Nephron (organoid): Measurements from ENCODE around the gene SART1.

Source experiments
- H3K27ac Mint-ChIP-seq, 3 experiments: 2 replicates each; pipeline ENCODE4 v1.8.0; 2020; ENCODE audit warnings: mixed read lengths in 3 of 3, mild to moderate bottlenecking in 2 of 3, moderate library complexity in 1 of 3
- H3K27me3 Mint-ChIP-seq: 2 replicates; pipeline ENCODE4 v1.8.0; 2021; ENCODE audit warnings: low read depth, mild to moderate bottlenecking, moderate library complexity, mixed read lengths
- H3K36me3 Mint-ChIP-seq: 2 replicates; pipeline ENCODE4 v1.8.0; 2020; ENCODE audit warnings: low read depth, mixed read lengths
- H3K4me1 Mint-ChIP-seq: 2 replicates; pipeline ENCODE4 v1.8.0; 2020; ENCODE audit warnings: mixed read lengths
- H3K4me3 Mint-ChIP-seq, 3 experiments: 2 replicates each; pipeline ENCODE4 v1.8.0; 2020; ENCODE audit warnings: mild to moderate bottlenecking in 3 of 3, mixed read lengths in 3 of 3, moderate library complexity in 2 of 3
- H3K9me3 Mint-ChIP-seq: 2 replicates; pipeline ENCODE4 v1.8.0; 2020; ENCODE audit warnings: mixed read lengths
- CTCF ChIP-seq, 3 experiments: fragments of 200-600 bp; sonication (generic); IDR thresholded peaks; one replicate each; pipeline ENCODE4 v1.5.0; 2021; ENCODE audit warnings: antibody characterized with exemption in 3 of 3; ENCODE audit not compliant: unreplicated experiment in 3 of 3

The SART1 gene

GRCh38 chr11:65954771-65955170 lies 6.8 kb upstream of the SART1 start:
- Mint-ChIP-seq H3K4me3 (no peak overlapping the region), H3K9me3 (no peaks in the 10 kb centered on the region), H3K27me3 (peaks cover 8% of the 10 kb centered on the region), H3K27ac (no peak overlapping the region), H3K4me1 (no peaks in the 10 kb centered on the region), H3K36me3 (no peaks in the 10 kb centered on the region)
- TF ChIP-seq CTCF (IDR thresholded peaks at IDR 0.05; ENCODE audit: unreplicated experiment in 3 of 3) = no peak

- Mint-ChIP-seq H3K4me1 (peaks cover 19% of the 10 kb centered on the region), H3K4me3 (peak overlapping the region in 1 of 3 experiments; percentile 23), H3K36me3 (peaks cover 11% of the 10 kb centered on the region), H3K27ac (no peak overlapping the region), H3K27me3 (no peaks in the 10 kb centered on the region), H3K9me3 (no peaks in the 10 kb centered on the region)
- no peak for TF ChIP-seq CTCF (IDR thresholded peaks at IDR 0.05; ENCODE audit: unreplicated experiment in 3 of 3)
Measured at GRCh38 chr11:65958291-65958690, 3.2 kb upstream of the SART1 start.

- Mint-ChIP-seq H3K27ac (no peak overlapping the region), H3K27me3 (no peaks in the 10 kb centered on the region), H3K4me1 (peaks cover 23% of the 10 kb centered on the region), H3K4me3 (peak overlapping the region in 2 of 3 experiments; percentile 4 to 85), H3K36me3 (peaks cover 11% of the 10 kb centered on the region), H3K9me3 (no peaks in the 10 kb centered on the region)
- TF ChIP-seq CTCF (IDR thresholded peaks at IDR 0.05; ENCODE audit: unreplicated experiment in 3 of 3) = no peak
Measured at GRCh38 chr11:65958774-65959420, 2.6 kb upstream of the SART1 start.

GRCh38 chr11:65960824-65961266 lies 689 bp upstream of the SART1 start:
- Mint-ChIP-seq H3K4me3 (peak overlapping the region; percentile 93 to 99 (median 98)), H3K36me3 (peaks cover 24% of the 10 kb centered on the region), H3K4me1 (peaks cover 25% of the 10 kb centered on the region), H3K9me3 (no peaks in the 10 kb centered on the region), H3K27ac (peak overlapping the region; percentile 95 to 99 (median 99)), H3K27me3 (no peaks in the 10 kb centered on the region)
- TF ChIP-seq CTCF (IDR thresholded peaks at IDR 0.05; ENCODE audit: unreplicated experiment in 3 of 3) = no peak

GRCh38 chr11:65962141-65962564 lies 619 bp downstream of the SART1 start:
- peak overlapping the region in 2 of 3 experiments; percentile 24 to 55 for H3K27ac Mint-ChIP-seq
- H3K4me1 Mint-ChIP-seq = peaks cover 25% of the 10 kb centered on the region
- peak overlapping the region; percentile 93 to 99 (median 98) for H3K4me3 Mint-ChIP-seq
- H3K9me3 Mint-ChIP-seq = no peaks in the 10 kb centered on the region
- H3K36me3 Mint-ChIP-seq = peaks cover 28% of the 10 kb centered on the region
- no peak for TF ChIP-seq CTCF (IDR thresholded peaks at IDR 0.05; ENCODE audit: unreplicated experiment in 3 of 3)
- no peaks in the 10 kb centered on the region for H3K27me3 Mint-ChIP-seq

- Mint-ChIP-seq H3K4me1 (peaks cover 35% of the 10 kb centered on the region), H3K27ac (no peak overlapping the region), H3K36me3 (peaks cover 45% of the 10 kb centered on the region), H3K27me3 (no peaks in the 10 kb centered on the region), H3K9me3 (no peaks in the 10 kb centered on the region), H3K4me3 (peak overlapping the region in 1 of 3 experiments; percentile 74)
- TF ChIP-seq CTCF (IDR thresholded peaks at IDR 0.05; ENCODE audit: unreplicated experiment in 3 of 3) = no peak
Measured at GRCh38 chr11:65964906-65965305, 3.4 kb downstream of the SART1 start.
